SKM-1 treated with dmso at 0.1 percent for 144 hours (cell line): Measurements from ENCODE around the gene TMCO4.
"Not testable (repeated sequence)": the region's sequence is repeated elsewhere in the genome, so short reads cannot be mapped to it uniquely, and the experiment has no call there.

Source experiments
- DNase-seq: peaks from one replicate; lab custom pipeline; 2025; ENCODE audit not compliant: unreplicated experiment; lab: John Stamatoyannopoulos, UW

TMCO4 gene

GRCh38 chr1:19799230-19800075 is at the start of gene TMCO4:
Gene TMCO4 (minus strand): TSS chr1:19799916. CDS start chr1:19780758, 19,158 bp downstream.
- no peak for DNase-seq

GRCh38 chr1:19849307-19849706 is 49.6 kb upstream of the TMCO4 start:
- not testable (repeated sequence) for DNase-seq

GRCh38 chr1:19847334-19847733 is 47.6 kb upstream of the TMCO4 start:
- not testable (repeated sequence) for DNase-seq

GRCh38 chr1:19846338-19846737 is 46.6 kb upstream of the TMCO4 start:
- DNase-seq, result no peak

- DNase-seq, result no peak
These were observed 45.8 kb upstream of the TMCO4 start for GRCh38 chr1:19845555-19845954.

- no peak for DNase-seq
These were observed 45.2 kb upstream of the TMCO4 start for GRCh38 chr1:19844731-19845495.

- no peak for DNase-seq
These were observed 40.5 kb upstream of the TMCO4 start for GRCh38 chr1:19840228-19840627.

GRCh38 chr1:19837866-19838265 is 38.1 kb upstream of the TMCO4 start:
- no peak for DNase-seq

- no peak for DNase-seq
These were observed 35.9 kb upstream of the TMCO4 start for GRCh38 chr1:19835578-19835977.

- no peak for DNase-seq
These were observed 31.7 kb upstream of the TMCO4 start for GRCh38 chr1:19831441-19831840.

- no peak for DNase-seq
These were observed 28.8 kb upstream of the TMCO4 start for GRCh38 chr1:19828546-19828945.

GRCh38 chr1:19825298-19825697 is 25.6 kb upstream of the TMCO4 start:
- DNase-seq, result no peak

GRCh38 chr1:19824541-19824940 is 24.8 kb upstream of the TMCO4 start:
- DNase-seq, result no peak

- no peak for DNase-seq
These were observed 24.3 kb upstream of the TMCO4 start for GRCh38 chr1:19824036-19824435.

- no peak for DNase-seq
These were observed 20.0 kb upstream of the TMCO4 start for GRCh38 chr1:19819701-19820100.

- DNase-seq, result no peak
These were observed 18.6 kb upstream of the TMCO4 start for GRCh38 chr1:19818324-19818723.

GRCh38 chr1:19817160-19817559 is 17.4 kb upstream of the TMCO4 start:
- no peak for DNase-seq

- DNase-seq, result not testable (repeated sequence)
These were observed 17.0 kb upstream of the TMCO4 start for GRCh38 chr1:19816737-19817086.

- DNase-seq, result no peak
These were observed 16.4 kb upstream of the TMCO4 start for GRCh38 chr1:19815801-19816736.

- DNase-seq, result no peak
These were observed 15.2 kb upstream of the TMCO4 start, which contains the start of gene RNF186 for GRCh38 chr1:19814681-19815503. Gene RNF186 (minus strand): TSS chr1:19815283. CDS start chr1:19815101, 182 bp downstream.
